ENCODE measurements around the gene TTC39C.

The TTC39C gene

GRCh38 chr18:24153397-24153796, 138.8 kb downstream of the TTC39C start:
- Histone ChIP-seq H3K4me3 (ENCODE audit: low read depth in 1 of 2, low read length in 2 of 2) (no peak overlapping the region), H3K9me3 (ENCODE audit: insufficient read depth, low read length, severe bottlenecking) (no peaks in the 10 kb centered on the region), H3K4me2 (ENCODE audit: insufficient read depth, low read length) (no peak overlapping the region), H3K9ac (ENCODE audit: low read depth, low read length) (no peak overlapping the region), H3K36me3 (ENCODE audit: insufficient read depth, low read length) (no peaks in the 10 kb centered on the region), H3K79me2 (ENCODE audit: insufficient read depth, low read length) (no peaks in the 10 kb centered on the region), H4K20me1 (ENCODE audit: insufficient read depth, low read length) (no peaks in the 10 kb centered on the region), H3K27me3 (ENCODE audit: insufficient read depth, low read length, poor library complexity) (no peaks in the 10 kb centered on the region), H3K4me1 (ENCODE audit: insufficient read depth, low read length) (no peaks in the 10 kb centered on the region), H3K27ac (ENCODE audit: low read length) (no peak overlapping the region), H2AFZ (ENCODE audit: low read depth, low read length) (no peak overlapping the region)
- TF ChIP-seq EZH2 (IDR thresholded peaks at IDR 0.05; ENCODE audit: borderline replicate concordance, low read depth, low read length, severe bottlenecking) (no peak), CTCF (IDR thresholded peaks at IDR 0.05; ENCODE audit: borderline replicate concordance, extremely low read depth, low read length, poor library complexity, severe bottlenecking) (no peak)
- DNase-seq (no peak), ATAC-seq (ENCODE audit: insufficient read depth, low read depth) (no peak)

GRCh38 chr18:24157855-24158254, 143.3 kb downstream of the TTC39C start:
- no peaks in the 10 kb centered on the region for H3K4me1 ChIP-seq (ENCODE audit: insufficient read depth, low read length)
- no peaks in the 10 kb centered on the region for H4K20me1 ChIP-seq (ENCODE audit: insufficient read depth, low read length)
- H3K27ac ChIP-seq (ENCODE audit: low read length), result no peak overlapping the region
- no peak overlapping the region for H3K4me3 ChIP-seq (ENCODE audit: low read depth in 1 of 2, low read length in 2 of 2)
- H3K9me3 ChIP-seq (ENCODE audit: insufficient read depth, low read length, severe bottlenecking), result no peaks in the 10 kb centered on the region
- H3K4me2 ChIP-seq (ENCODE audit: insufficient read depth, low read length), result no peak overlapping the region
- DNase-seq (no peak), ATAC-seq (ENCODE audit: insufficient read depth, low read depth) (no peak)
- no peaks in the 10 kb centered on the region for H3K36me3 ChIP-seq (ENCODE audit: insufficient read depth, low read length)
- peaks cover 3% of the 10 kb centered on the region for H3K27me3 ChIP-seq (ENCODE audit: insufficient read depth, low read length, poor library complexity)
- no peak overlapping the region for H2AFZ ChIP-seq (ENCODE audit: low read depth, low read length)
- TF ChIP-seq CTCF (IDR thresholded peaks at IDR 0.05; ENCODE audit: borderline replicate concordance, extremely low read depth, low read length, poor library complexity, severe bottlenecking) (no peak), EZH2 (IDR thresholded peaks at IDR 0.05; ENCODE audit: borderline replicate concordance, low read depth, low read length, severe bottlenecking) (no peak)
- H3K79me2 ChIP-seq (ENCODE audit: insufficient read depth, low read length), result no peaks in the 10 kb centered on the region
- no peak overlapping the region for H3K9ac ChIP-seq (ENCODE audit: low read depth, low read length)

GRCh38 chr18:24160086-24160485, 145.5 kb downstream of the TTC39C start:
- Histone ChIP-seq H3K4me2 (ENCODE audit: insufficient read depth, low read length) (no peak overlapping the region), H2AFZ (ENCODE audit: low read depth, low read length) (no peak overlapping the region), H3K79me2 (ENCODE audit: insufficient read depth, low read length) (no peaks in the 10 kb centered on the region), H3K27me3 (ENCODE audit: insufficient read depth, low read length, poor library complexity) (peaks cover 3% of the 10 kb centered on the region), H3K4me1 (ENCODE audit: insufficient read depth, low read length) (no peaks in the 10 kb centered on the region), H3K9me3 (ENCODE audit: insufficient read depth, low read length, severe bottlenecking) (no peaks in the 10 kb centered on the region), H3K27ac (ENCODE audit: low read length) (no peak overlapping the region), H4K20me1 (ENCODE audit: insufficient read depth, low read length) (no peaks in the 10 kb centered on the region), H3K36me3 (ENCODE audit: insufficient read depth, low read length) (no peaks in the 10 kb centered on the region), H3K9ac (ENCODE audit: low read depth, low read length) (no peak overlapping the region), H3K4me3 (ENCODE audit: low read depth in 1 of 2, low read length in 2 of 2) (no peak overlapping the region)
- DNase-seq, result no peak
- ATAC-seq (ENCODE audit: insufficient read depth, low read depth), result no peak
- TF ChIP-seq EZH2 (IDR thresholded peaks at IDR 0.05; ENCODE audit: borderline replicate concordance, low read depth, low read length, severe bottlenecking) (no peak), CTCF (IDR thresholded peaks at IDR 0.05; ENCODE audit: borderline replicate concordance, extremely low read depth, low read length, poor library complexity, severe bottlenecking) (no peak)

GRCh38 chr18:24161304-24161703, 146.8 kb downstream of the TTC39C start:
- H2AFZ ChIP-seq (ENCODE audit: low read depth, low read length), result no peak overlapping the region
- ATAC-seq (ENCODE audit: insufficient read depth, low read depth), result no peak
- no peak for DNase-seq
- TF ChIP-seq EZH2 (IDR thresholded peaks at IDR 0.05; ENCODE audit: borderline replicate concordance, low read depth, low read length, severe bottlenecking), result no peak
- no peaks in the 10 kb centered on the region for H3K36me3 ChIP-seq (ENCODE audit: insufficient read depth, low read length)
- no peak overlapping the region for H3K27ac ChIP-seq (ENCODE audit: low read length)
- no peak overlapping the region for H3K4me3 ChIP-seq (ENCODE audit: low read depth in 1 of 2, low read length in 2 of 2)
- H3K9me3 ChIP-seq (ENCODE audit: insufficient read depth, low read length, severe bottlenecking), result no peaks in the 10 kb centered on the region
- no peaks in the 10 kb centered on the region for H3K4me1 ChIP-seq (ENCODE audit: insufficient read depth, low read length)
- no peak overlapping the region for H3K4me2 ChIP-seq (ENCODE audit: insufficient read depth, low read length)
- H3K79me2 ChIP-seq (ENCODE audit: insufficient read depth, low read length), result no peaks in the 10 kb centered on the region
- H3K27me3 ChIP-seq (ENCODE audit: insufficient read depth, low read length, poor library complexity), result peaks cover 8% of the 10 kb centered on the region
- H4K20me1 ChIP-seq (ENCODE audit: insufficient read depth, low read length), result no peaks in the 10 kb centered on the region
- no peak overlapping the region for H3K9ac ChIP-seq (ENCODE audit: low read depth, low read length)

Measured in DND-41 (cell line).